Natural killer cell treated with Interleukin-12 subunit alpha and Interleukin-12 subunit beta and Interleukin-15 and Interleukin-18, amount 100 ng/mL, for 72 hours (primary cell): ENCODE data around the gene RASSF4. TPM values are rescaled to one million over a fixed set of nuclear protein-coding genes. Genes with fewer than 3 reads are reported as not detected.

Experiments used
- ATAC-seq, 2 donors: fragments of 150-1000 bp; cut with Tn5 transposase in 1 of 2; sonication (Bioruptor Pico), chemical (Tn5 transposase) in 1 of 2; 2 replicates each; pipeline ENCODE4 v1.10.0; 2021
- DNase-seq: peaks from one replicate; pipeline ENCODE4 v3.0.0; 2022; ENCODE audit warnings: low spot score
- H3K27ac Mint-ChIP-seq, 2 donors: 1 replicate in 1 of 2; 2 replicates in 1 of 2; pipeline ENCODE4 v1.8.0; 2022; ENCODE audit warnings: mixed read lengths in 2 of 2, mild to moderate bottlenecking in 1 of 2, moderate library complexity in 1 of 2
- H3K27me3 Mint-ChIP-seq, 2 donors: 1 replicate in 1 of 2; 2 replicates in 1 of 2; pipeline ENCODE4 v1.8.0; 2022; ENCODE audit warnings: mixed read lengths in 2 of 2
- H3K36me3 Mint-ChIP-seq: one replicate; pipeline ENCODE4 v1.8.0; 2022; ENCODE audit warnings: mixed read lengths
- H3K4me1 Mint-ChIP-seq, 2 donors: 1 replicate in 1 of 2; 2 replicates in 1 of 2; pipeline ENCODE4 v1.8.0; 2022; ENCODE audit warnings: low read depth in 2 of 2, mixed read lengths in 2 of 2, mild to moderate bottlenecking in 1 of 2
- H3K4me3 Mint-ChIP-seq: one replicate; pipeline ENCODE4 v1.8.0; 2022; ENCODE audit warnings: mixed read lengths
- H3K9me3 Mint-ChIP-seq: 2 replicates; pipeline ENCODE4 v1.8.0; 2022; ENCODE audit warnings: mixed read lengths
- total RNA-seq, 2 donors: library from RNA; stranded (reverse); gene quantifications; one replicate each; pipeline ENCODE4 v1.2.3, GENCODE V29; 2022

RASSF4 gene
- total RNA-seq, 2 donors from 2014 or later, result 9.3 to 44.9 TPM

DNA sequence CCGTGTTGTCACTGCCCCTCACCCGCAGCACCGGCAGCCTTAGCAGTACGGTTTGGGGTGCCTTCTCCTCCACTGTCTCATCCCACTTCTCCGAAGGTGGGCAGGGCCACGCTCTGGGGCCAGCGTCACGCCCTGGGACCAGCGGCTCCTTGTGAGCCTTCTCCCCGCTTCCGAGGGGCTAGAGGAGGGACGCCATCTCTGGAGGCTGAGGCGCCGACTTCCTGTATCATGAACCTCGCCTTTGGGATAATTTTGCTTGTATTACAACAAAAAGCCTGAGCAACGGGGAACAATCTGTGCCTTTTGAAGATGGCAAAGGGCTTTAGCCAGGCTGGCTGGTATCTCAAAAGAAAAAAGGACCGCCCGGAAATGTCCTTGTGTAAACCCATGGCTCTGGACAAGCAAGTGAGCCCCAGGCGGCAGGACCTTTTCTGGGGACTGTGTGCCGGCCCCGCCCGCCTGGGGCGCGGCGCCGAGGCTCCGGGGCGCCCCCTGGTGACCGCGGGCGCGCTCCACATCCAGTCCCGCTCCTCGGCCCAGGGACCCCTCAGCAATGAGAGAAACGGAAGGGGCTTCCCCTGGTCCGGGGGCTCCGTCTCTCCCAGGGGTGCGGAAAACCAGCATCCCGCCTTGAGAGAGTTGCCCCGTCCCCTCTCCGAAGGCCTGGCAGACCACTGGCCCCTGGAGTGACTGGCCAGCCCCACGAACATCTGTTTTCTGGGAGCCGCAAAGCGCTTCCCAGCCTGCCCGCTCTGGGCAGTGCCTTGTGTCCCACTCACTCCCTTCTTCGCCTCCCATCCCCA, 15.2 kb downstream of the RASSF4 start:
- Mint-ChIP-seq H3K27ac (peak overlapping the region in 1 of 2 donors; percentile 41), H3K4me3 (peak overlapping the region; percentile 59), H3K36me3 (no peaks in the 10 kb centered on the region), H3K27me3 (no peaks in the 10 kb centered on the region), H3K4me1 (peaks cover 12 to 35% of the 10 kb centered on the region in 2 donors), H3K9me3 (no peaks in the 10 kb centered on the region)
- ATAC-seq, result peak; percentile 89 to 92
- DNase-seq, result peak; percentile 80

DNA sequence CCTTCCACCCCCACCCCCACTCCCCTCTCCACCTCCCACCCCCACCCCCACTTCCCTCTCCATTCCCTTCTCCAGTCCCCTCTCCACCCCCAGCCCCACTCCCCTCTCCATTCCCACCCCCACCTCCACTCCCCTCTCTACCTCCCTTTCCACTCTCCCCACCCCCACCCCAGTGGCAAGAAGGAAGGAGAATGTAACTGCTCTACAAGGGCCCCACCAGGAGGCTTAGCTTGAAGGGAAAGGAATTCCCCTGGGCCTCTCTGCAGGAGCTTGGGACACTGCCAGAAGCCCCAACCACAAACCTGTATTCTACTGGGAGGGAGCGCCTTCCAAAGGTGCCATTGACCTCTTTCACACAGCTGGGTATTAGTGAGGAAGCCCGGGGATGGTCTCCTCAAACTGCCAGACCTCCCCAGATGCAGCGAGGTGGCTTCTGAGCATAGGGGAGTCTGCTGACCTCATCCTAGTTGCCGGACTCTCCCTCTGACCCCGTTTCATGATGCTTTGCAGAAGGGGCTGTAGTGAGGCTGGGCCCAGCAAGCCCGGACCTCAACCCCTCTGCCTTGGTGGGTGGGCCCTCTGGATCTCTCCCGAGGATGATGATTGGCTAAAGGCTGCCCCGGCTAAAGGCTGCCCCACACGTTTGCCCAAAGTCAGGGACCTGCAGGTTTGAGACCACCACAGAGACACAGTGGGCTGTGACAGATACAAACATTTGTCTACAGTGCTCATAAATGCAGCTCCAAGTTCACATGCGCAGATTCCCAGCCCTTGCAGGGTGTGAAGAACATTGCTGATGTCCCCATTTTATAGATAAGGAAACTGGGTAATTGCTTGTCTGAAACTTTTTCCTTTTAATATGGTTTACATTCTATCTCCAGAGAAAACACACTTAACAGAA, 16.1 kb downstream of the RASSF4 start:
- no peak overlapping the region for H3K4me3 Mint-ChIP-seq
- ATAC-seq (no peak), DNase-seq (no peak)
- H3K27ac Mint-ChIP-seq, result peak overlapping the region in 1 of 2 donors; percentile 50
- peaks cover 10 to 31% of the 10 kb centered on the region in 2 donors for H3K4me1 Mint-ChIP-seq
- H3K9me3 Mint-ChIP-seq, result no peaks in the 10 kb centered on the region
- no peaks in the 10 kb centered on the region for H3K36me3 Mint-ChIP-seq
- H3K27me3 Mint-ChIP-seq, result no peaks in the 10 kb centered on the region

DNA sequence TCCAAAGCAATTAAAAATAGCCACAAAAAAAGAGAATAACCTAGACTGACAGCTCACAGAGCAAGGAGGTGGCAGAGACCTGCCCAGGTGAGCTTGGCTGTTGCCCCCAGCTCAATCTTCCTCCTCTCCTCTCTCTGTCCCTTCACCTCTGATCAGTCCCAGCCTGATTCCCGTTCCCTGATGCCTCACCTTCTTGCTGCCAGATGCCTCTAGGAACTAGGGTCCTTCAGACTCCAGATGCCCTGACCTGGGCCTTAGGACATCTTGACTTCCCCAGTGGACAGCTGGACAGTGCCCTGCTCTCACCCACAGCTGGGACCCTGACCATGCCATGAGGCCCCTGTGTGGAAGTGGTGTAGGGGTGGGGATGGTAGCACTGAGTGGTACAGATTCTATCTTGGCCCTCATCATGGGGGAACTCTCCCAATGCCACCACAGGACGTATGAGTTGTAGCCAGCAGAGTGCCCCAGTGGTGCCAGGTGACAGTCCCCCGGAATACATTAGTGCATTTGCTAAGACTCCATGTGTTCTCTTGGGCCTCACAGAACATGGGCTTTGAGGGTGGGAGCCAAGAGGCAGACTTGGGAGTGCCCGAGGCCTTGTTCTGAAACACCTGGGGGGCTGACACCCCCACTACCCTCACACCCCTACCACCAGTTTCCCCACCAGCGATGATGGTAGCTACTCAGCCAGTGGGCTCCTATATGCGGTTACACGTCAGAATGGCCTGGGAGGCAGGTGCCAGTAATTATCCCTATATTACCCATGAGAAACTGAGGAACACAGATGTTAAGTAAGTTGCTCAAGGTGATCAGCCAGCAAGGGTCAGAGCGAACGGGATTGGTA, 17.0 kb downstream of the RASSF4 start:
- ATAC-seq (no peak), DNase-seq (no peak)
- H3K4me1 Mint-ChIP-seq, result peaks cover 10 to 29% of the 10 kb centered on the region in 2 donors
- no peaks in the 10 kb centered on the region for H3K9me3 Mint-ChIP-seq
- H3K27me3 Mint-ChIP-seq, result no peaks in the 10 kb centered on the region
- no peak overlapping the region for H3K4me3 Mint-ChIP-seq
- H3K36me3 Mint-ChIP-seq, result no peaks in the 10 kb centered on the region
- peak overlapping the region in 1 of 2 donors; percentile 50 for H3K27ac Mint-ChIP-seq

DNA sequence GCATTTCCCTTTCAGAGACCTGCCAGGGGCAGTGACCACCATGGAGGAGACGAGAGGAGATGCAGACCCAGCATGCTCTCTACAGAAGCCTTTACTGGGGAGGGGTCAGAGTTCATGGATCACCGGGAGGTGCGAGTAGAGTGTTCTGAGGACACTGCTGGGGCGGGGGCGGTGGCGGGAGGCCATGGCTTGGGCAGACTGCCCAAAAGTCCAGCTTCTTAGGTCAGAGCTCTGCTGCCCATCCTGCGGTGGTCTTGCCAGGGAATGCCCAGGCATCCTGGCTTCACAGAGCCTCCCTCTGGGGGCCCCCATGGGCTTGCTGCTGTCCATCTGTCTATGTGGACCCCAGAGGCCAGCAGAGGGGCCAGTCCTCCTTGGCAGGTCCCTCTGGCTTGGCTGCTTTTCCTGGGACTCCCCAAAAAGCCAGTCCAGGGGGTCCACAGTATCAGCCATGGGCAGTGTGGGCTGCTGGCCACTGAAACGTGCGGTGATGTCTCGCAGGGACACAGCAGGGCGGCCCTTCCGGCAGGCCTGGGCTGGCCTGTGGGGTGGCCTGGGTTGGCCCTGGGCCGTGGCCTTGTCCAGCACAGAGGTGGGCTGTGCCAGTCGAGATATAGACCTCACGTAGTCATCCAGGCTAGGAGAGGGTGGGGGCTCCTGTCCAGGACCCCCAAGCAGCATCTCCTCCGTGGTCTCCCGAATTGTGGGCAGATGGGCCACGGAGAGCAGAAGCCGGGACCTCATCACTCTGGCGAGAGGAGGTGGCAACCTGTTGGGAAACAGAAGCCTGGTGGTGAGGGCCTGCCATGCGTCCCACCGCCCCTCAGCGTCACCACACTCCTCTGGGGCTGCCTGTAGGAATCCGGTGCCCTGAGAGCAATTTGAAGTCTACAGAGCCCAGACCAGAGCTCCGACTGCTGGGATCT, 17.9 kb downstream of the RASSF4 start:
- Mint-ChIP-seq H3K4me3 (no peak overlapping the region), H3K36me3 (no peaks in the 10 kb centered on the region), H3K27ac (no peak overlapping the region), H3K4me1 (peaks cover 10 to 26% of the 10 kb centered on the region in 2 donors), H3K27me3 (no peaks in the 10 kb centered on the region), H3K9me3 (no peaks in the 10 kb centered on the region)
- DNase-seq, result no peak
- no peak for ATAC-seq

DNA sequence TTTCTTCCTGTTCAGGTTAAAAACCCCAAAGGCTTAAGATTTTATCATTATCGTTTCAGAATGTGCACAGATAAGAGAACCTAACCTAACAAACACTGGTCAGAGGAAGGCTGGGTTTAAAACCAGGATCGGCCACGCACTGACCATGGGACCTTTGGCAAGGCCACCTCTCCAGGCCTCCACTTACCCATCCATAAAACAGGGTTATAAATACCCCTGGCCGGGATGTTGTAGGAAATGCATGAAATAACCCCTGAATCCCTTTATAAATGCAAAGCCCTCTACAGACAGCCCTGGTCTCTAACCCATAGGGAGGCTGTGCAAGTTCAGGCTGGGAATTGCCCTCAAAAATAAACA, 18.6 kb downstream of the RASSF4 start:
- DNase-seq, result no peak
- H3K4me3 Mint-ChIP-seq, result no peak overlapping the region
- H3K4me1 Mint-ChIP-seq, result peaks cover 10 to 19% of the 10 kb centered on the region in 2 donors
- no peak overlapping the region for H3K27ac Mint-ChIP-seq
- no peaks in the 10 kb centered on the region for H3K36me3 Mint-ChIP-seq
- no peak for ATAC-seq
- no peaks in the 10 kb centered on the region for H3K9me3 Mint-ChIP-seq
- H3K27me3 Mint-ChIP-seq, result no peaks in the 10 kb centered on the region

DNA sequence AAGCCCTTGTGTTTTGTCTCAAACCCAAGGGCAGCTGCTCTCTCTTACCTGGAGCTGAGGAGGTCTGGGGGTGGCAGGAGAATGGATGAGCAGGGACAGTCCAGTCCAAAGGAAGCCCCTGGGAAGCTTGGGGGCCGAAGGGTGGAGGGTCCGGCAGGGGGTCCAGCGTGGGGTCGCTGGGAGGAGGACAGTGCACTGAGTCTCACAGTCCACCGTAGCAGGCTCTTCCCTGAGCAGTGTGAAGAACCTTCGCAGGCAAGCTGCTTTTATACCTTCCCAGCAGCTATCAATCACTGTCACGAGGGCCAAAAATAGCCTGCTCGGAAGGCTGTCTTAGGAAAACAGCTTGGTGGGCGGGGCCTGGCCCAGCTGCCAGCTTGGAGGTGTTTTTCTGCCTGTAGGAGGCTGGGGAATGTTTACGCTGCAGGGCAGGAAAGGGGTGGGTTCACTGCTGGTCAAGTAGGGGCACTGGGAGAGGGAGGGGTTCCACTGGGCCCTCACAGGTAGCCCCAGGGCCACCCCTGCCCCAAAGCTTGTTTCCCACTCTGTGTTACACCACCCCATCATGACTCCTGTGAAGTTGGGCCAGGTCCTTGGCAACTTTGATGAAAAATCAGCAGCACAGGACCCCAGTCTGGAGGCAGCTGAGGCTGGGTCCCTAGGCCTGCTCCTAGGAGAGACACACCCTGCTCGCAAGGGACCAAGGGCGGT, 19.1 kb downstream of the RASSF4 start, which contains the start of gene DEPP1:
Gene DEPP1 (minus strand): TSS at position 240 of the 711 bp plus-strand sequence. CDS start 779 bp downstream, outside the sequence.
- Mint-ChIP-seq H3K4me3 (no peak within 1 kb of the TSS), H3K27ac (no peak within 1 kb of the TSS), H3K36me3 (no peaks in the 10 kb centered on the region), H3K4me1 (peaks cover 5 to 14% of the 10 kb centered on the region in 2 donors), H3K9me3 (no peaks in the 10 kb centered on the region), H3K27me3 (no peaks in the 10 kb centered on the region)
- DNase-seq (no peak), ATAC-seq (no peak)

DNA sequence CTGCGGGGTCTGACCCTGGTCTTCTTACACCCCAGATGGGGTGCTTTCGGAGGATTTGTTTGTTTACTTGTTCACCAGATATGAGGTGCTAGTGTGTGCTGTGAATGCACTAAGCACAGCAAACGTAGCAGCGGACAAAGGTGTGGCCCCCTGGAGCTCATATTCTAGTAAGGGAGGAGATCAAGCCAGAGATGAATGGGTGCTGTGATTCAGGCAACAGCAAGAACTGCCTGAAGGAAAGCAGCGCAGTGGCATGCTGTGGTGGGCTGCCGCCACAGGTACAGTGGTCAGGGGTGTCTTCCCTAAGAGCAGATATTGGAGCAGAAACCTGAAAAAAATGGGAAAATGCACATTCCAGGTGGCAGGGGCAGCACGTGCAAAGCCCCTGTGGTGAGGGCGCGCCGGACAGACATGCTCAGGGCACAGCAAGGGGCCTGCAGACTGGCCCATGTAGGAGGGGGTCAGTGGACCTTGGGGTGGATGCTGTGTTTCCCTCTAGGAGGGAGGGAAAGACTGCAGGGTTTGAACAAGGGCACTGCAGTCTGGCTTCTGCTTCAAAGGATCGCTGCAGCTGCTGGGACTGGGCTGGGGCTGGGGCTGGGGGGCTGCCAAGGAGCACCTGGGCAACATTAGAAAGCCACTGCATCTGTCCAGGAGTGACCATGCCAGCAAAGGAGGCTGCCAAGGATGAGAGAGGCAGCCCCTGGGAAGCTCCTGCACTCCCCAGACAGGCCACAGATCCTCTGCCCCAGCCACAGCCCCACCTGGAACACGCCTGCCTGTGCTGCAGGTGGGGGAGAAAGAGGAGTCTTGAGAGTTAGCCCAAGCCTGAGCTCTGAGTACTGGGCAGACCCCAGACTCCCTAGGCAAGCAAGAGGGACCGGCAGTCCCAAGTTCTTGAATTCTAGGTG, 19.9 kb downstream of the RASSF4 start:
- no peak overlapping the region for H3K27ac Mint-ChIP-seq
- no peaks in the 10 kb centered on the region for H3K36me3 Mint-ChIP-seq
- ATAC-seq (no peak), DNase-seq (no peak)
- no peaks in the 10 kb centered on the region for H3K9me3 Mint-ChIP-seq
- H3K4me1 Mint-ChIP-seq, result peaks cover 0 to 12% of the 10 kb centered on the region in 2 donors
- no peaks in the 10 kb centered on the region for H3K27me3 Mint-ChIP-seq
- no peak overlapping the region for H3K4me3 Mint-ChIP-seq

DNA sequence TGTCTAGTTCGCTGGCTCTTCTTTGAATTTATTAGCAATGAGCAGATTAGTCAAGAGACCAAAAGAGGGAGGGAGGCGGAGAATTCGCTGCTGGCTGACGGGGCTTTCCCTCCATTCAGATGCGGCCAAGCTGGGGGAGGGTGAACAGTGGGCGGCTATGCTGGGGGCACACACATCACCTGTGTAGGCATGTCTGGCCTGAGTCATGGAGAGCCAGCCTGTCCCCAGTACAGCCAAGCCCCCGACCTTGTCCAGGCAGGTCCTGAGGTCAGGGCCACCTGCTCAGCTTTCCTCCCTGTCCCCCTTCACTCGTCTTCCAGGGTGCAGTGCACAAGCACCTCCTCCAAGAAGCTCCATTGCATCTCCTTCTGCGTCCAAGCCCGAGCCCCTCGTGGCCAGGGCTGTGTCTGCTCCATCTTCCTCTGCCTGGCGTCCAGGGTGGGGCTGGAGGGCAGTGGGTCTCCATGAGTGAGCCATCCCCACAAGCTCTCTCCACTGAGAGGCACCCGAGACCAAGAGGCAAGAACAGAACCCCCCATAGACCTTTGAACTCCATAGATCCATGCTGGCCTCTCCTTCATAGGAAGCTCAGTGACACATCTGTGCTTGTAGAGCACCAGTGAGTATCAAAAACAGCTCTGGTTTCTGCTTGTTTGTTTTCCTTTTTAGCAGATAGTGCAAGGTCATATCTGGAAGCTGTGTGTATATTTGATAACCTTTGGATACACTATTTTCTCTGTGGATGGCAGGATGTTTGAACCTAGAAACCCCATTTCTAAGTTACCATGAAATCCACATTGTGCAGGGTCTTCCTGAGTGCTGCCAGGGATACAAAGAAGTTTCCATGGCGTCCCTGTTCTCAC, 20.9 kb downstream of the RASSF4 start:
- peak overlapping the region in 1 of 2 donors; percentile 60 for H3K27ac Mint-ChIP-seq
- H3K9me3 Mint-ChIP-seq, result no peaks in the 10 kb centered on the region
- DNase-seq (no peak), ATAC-seq (no peak)
- no peaks in the 10 kb centered on the region for H3K36me3 Mint-ChIP-seq
- H3K4me1 Mint-ChIP-seq, result peaks cover 0 to 12% of the 10 kb centered on the region in 2 donors
- no peaks in the 10 kb centered on the region for H3K27me3 Mint-ChIP-seq
- H3K4me3 Mint-ChIP-seq, result no peak overlapping the region

DNA sequence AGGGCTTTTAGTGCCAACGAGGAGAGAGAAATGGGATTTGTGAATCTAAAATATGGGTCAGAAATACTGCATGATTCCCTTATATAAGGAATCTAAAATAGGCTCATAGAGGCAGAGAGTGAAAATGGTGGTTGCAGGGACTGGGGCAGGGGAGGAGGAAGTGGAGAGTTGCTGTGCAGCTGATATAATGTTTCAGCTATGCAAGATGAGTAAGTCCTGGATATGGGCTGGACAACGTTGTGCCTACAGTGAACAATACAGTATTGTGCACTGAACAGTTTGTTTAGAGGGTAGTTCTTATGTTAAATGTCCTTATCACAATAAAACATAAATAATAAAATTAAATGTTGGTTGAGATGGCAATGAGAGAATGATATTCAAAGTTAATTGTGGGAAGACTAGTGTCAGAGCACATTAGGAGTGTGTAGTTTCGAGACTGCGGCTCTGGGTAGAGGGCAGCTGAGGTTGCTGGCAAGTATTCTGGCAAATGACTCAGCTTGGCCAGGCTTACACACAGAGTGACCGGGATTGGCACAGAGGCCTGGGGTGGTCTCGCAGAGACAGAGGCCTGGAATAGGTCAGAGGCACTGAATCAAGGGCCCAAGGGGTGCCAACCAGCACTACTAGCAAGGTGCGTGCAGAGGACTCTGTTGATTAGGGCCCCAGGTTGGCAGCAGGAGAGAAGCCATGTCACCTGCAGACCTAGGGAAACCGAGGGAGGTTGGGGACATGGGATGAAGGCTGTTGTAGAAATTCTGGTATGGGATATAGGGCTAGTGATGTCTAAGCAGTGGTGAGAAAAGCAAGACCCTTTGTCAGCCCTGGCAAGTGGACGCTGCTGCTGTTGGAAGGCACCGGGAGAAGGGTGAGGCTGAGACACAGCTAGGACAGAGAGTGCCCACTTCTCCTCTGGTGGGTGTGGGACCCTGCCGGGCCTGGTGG, 21.8 kb downstream of the RASSF4 start:
- H3K36me3 Mint-ChIP-seq, result no peaks in the 10 kb centered on the region
- H3K27ac Mint-ChIP-seq, result peak overlapping the region in 1 of 2 donors; percentile 60
- no peaks in the 10 kb centered on the region for H3K27me3 Mint-ChIP-seq
- H3K4me1 Mint-ChIP-seq, result peaks cover 0 to 8% of the 10 kb centered on the region in 2 donors
- DNase-seq, result no peak
- H3K4me3 Mint-ChIP-seq, result no peak overlapping the region
- H3K9me3 Mint-ChIP-seq, result no peaks in the 10 kb centered on the region
- ATAC-seq, result no peak

DNA sequence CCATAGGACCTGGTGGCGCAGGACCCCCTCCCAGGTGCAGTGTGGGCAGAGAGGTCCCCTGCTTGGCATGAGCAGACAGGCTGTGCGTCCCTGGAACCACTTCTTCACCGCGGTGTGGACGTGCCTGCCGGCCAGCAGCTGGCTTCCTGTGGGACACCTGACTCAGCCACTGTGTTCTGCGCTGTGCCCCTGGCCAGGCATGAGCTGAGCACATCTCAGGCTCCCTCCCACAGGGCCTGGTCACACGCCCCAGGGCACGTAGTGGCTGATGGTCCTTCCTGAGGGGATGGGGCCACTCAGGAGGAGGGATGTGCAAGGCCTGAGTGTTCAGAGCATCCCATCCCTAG, 22.5 kb downstream of the RASSF4 start:
- DNase-seq (no peak), ATAC-seq (peak in 1 of 2 donors; percentile 29)
- Mint-ChIP-seq H3K4me3 (no peak overlapping the region), H3K9me3 (no peaks in the 10 kb centered on the region), H3K4me1 (peaks cover 0 to 8% of the 10 kb centered on the region in 2 donors), H3K27ac (no peak overlapping the region), H3K27me3 (no peaks in the 10 kb centered on the region), H3K36me3 (no peaks in the 10 kb centered on the region)
